Stimulated activated CD8-positive, alpha-beta memory T cell treated with anti-CD3 and anti-CD28 coated beads, Interleukin-7, amount 100 ng/mL, for 48 hours (primary cell): ENCODE data around the gene ELP4.
"Not testable (repeated sequence)": the region's sequence is repeated elsewhere in the genome, so short reads cannot be mapped to it uniquely, and the experiment has no call there.

Experiments used
- DNase-seq, 2 donors: peaks; one replicate each; pipeline ENCODE4 v3.0.0-alpha.2; 2020; ENCODE audit warnings: low read depth in 1 of 2; ENCODE audit errors: extremely low read depth in 1 of 2

Gene ELP4

DNA sequence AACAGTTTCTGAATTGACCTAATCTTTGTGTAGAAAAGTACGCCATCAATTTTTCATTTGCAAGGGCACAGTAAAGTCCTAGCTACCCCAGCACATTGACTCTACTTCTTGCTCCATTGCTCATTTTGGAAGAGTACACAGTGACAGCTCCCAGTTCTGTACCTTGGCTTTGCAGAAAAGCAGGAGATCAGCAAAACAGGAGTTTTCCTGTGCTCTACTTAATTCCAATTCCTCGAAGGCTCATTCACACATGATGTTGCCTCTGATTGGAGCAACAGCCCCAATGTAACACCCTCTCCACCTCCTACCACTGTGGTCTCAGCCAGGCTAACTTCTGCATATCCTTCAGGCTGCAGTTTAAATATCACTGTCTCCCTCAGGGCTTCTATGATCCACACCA, 182.9 kb downstream of the ELP4 start:
- DNase-seq: no peak

GRCh38 chr11:31697049-31697448, 187.5 kb downstream of the ELP4 start:
- DNase-seq: not testable (repeated sequence)

DNA sequence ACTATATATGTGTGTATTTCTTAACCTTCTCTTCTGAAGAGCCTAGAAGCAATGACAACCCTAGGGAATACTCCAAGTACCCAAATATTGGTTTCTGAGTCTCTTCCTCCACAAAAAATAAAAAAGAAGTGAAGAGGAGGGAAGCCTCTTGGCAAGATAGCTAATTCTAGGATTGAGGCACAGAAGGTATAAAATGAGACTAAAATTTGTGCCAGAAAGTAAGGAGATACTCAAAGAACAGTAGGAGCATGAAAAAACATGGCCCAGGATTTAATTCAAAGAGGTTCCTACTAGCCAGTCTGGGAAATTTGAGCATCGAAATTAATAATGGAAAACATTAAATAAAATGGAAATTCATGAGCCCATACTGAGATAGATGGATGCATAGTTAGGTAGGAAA, 189.5 kb downstream of the ELP4 start:
- DNase-seq: no peak

DNA sequence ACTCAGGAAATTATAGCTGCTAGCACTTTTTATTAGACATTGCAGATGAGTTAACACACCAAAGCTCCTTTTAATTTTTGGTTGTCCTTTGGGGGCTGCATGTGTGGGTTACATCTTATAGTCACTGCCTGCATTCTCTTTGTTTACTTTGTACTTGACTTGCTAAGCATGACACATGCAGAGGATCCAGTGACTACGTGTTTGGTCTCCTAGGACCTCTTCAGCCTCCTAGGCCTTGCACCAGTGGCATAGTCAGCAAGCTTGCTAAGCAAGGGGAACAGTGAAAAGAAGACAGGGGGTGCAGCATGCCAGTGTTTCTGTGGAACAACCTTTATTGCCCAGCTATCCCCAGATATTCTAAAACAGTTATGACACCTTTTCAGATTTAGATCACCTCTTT, 193.4 kb downstream of the ELP4 start:
- DNase-seq: no peak

DNA sequence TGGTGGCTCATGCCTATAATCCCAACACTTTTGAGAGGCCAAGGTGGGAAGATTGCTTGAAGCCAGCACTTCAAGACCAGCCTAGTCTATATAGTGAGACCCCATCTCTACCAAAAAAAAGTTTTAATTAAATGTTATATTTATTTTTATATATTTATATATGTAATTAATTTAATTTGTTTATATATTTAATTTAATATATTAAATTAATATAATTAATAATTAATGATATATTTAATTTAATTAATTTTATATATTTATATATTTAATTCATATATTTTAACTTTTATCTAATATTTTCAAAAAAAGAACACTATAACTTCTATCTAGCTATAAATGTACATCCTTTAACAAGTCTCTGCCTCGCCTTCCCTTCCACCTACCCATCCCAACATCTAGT, 196.8 kb downstream of the ELP4 start:
- no peak for DNase-seq

GRCh38 chr11:31711137-31711536, 201.6 kb downstream of the ELP4 start:
- DNase-seq: no peak

GRCh38 chr11:31712851-31713250, 203.3 kb downstream of the ELP4 start:
- DNase-seq: no peak

DNA sequence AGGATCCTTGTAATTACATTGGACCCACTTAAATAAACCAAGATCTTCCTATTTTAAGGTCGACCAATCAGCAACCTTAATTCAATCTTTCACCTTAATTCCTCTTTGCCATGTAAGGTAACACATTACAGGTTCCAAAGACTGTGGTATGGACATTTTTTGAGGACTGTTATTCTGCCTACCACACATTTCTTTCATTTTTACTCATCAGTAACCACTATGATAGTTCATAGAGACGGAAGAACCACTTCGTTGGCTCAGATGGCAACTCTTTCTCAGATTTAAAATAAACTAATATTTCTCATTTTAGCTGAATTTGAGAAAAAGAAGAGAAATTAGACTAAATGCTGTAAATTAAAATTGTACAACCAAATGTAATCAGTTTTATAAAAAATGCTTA, 205.3 kb downstream of the ELP4 start:
- DNase-seq: no peak

DNA sequence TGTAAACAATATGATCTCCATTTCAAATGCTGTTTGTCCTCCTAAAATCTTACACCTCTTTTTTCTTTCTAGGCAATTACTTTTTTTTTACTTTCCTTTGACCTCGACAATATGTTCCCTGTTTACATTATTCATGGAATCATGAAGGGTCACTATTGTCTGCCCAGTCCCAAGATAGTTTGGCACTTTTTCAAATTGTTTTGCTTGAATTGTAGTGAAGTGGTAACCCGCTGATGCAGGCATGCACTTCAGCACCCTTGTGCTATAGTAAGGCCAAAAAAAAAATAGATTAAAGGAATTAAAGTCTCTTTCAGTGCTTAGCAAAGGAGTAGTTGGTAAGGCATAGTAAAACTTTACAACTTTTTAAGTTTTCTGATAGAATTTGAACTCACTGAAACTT, 210.7 kb downstream of the ELP4 start:
- DNase-seq: no peak

- DNase-seq: no peak
Measured at GRCh38 chr11:31720671-31721365, 211.3 kb downstream of the ELP4 start.

DNA sequence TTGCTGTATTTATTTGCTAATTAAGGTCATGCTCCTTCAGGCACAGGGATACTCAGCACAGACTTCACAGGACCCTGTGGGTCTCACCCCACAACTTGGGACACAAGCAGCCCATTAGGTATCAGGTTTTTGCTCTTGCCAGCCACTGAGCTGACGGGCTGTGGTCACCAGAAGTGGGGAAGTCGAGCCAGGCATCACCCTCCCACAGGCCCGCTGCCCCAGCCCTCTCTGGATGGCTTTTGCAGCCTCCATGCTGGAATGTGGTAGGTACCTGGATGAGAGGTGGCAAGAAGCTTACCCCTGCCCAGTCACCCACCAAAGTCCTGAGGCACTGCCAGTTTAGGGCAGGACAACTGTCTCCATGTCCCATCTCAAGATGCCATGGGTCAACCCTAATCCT, 213.2 kb downstream of the ELP4 start:
- DNase-seq: no peak

GRCh38 chr11:31725176-31725575, 215.6 kb downstream of the ELP4 start:
- no peak for DNase-seq

DNA sequence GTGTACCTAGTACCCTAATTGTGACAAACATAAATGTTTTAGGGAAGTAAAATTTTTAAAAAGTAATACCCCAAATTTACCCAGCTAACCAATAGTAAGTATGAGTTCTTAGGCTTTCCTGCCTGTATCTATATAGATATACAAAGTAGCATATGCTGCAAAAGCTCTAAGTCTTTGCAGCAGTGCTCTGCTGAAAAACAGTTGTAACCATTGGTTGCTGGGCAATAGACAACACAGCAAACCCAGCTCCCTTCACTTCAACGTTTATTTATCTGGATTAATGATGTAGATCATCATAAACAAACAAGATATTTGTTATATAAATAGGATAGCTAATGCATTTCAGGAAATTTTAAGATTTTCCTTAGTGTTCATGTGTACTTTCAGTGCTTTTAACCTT, 218.9 kb downstream of the ELP4 start:
- DNase-seq: no peak

DNA sequence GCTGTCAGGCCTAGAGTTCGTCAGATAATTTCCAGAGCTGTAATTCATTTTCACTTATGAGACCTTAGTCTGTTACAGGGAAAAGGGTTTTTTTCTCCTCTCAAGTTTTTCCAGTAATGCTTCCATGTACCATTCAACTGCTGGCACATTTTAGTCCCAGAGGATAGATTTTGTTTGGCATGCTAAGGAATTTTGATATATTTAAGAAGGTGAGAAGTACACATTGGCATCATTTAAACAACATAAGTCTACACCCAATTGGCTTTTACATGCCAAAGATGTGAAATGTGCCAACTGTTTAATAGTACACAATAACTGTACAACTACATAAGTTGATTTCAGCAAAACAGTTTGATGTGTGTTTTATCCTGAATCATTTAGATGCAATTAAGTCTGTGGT, 230.6 kb downstream of the ELP4 start:
- DNase-seq: no peak

- DNase-seq: not testable (repeated sequence)
Measured at GRCh38 chr11:31740731-31741368, 231.3 kb downstream of the ELP4 start.

GRCh38 chr11:31747581-31747980, 238.0 kb downstream of the ELP4 start:
- no peak for DNase-seq

DNA sequence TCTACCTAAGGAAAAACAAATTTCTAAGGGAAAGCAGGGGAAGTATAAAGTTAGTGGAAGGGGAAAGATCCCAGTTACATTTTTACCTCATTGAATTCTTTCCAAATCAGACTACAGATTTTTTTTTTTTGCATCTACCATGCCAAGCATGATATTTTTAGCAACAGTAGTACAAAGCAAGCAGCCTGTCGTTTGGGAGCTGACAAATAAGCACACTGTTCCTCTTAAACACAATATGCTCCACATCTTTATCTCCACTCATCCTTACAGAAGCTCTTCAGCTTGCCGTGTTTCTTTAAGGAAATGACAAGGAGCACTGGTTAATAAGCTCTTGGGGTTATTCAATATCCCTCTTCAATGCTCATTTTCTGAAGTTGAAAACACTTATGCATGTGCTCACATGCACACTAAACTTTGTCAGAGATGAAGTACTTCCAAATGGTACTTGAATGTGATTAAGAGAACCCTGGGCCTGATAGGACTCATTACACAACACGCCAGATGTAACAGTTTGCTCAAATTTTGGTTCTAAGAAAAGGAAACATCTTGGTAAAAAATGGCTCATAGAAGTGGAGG, 247.8 kb downstream of the ELP4 start:
- DNase-seq: no peak

GRCh38 chr11:31761636-31762035, 252.1 kb downstream of the ELP4 start:
- no peak for DNase-seq

GRCh38 chr11:31763296-31763695, 253.7 kb downstream of the ELP4 start:
- no peak for DNase-seq

GRCh38 chr11:31764261-31764660, 254.7 kb downstream of the ELP4 start:
- DNase-seq: no peak

DNA sequence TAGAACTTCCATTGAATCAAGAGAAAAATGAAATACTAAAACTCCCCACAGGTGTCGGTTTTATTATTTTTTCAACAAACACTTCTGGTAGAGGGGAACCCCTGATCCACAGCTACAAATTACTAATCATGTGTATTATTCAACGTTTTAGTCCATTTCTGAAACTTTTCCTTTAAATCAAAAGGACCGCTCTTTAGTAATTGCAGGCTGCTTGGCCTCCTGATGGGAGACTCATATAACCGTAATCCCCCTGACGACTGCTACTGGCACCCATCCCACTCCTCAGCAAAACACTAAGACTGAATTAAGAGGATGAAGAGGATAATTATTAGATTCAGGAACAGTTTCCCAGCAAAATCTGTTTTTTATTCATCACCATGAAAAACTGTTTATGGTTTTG, 255.2 kb downstream of the ELP4 start:
- no peak for DNase-seq

DNA sequence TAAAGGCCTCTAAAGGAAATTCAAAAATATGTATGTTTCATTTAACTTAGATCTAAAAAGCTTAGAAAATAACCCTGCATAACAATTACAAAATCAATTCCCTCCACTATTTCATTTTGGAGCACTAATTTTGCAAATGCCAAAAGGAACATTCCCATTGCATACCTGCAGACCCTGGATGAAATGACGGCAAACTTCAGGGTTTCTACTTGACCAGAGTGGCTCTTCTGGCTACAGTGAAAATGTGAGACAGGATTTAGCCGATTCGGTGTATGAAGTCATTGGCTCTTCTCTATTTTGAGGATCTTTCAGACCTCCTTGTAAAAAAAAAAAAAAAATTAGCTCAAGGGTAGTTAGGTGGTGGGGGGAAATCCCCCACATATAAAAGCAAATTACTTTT, 257.5 kb downstream of the ELP4 start:
- DNase-seq: no peak

GRCh38 chr11:31767685-31768084, 258.1 kb downstream of the ELP4 start:
- DNase-seq: no peak
